ENCODE results near the gene RIGI. TPM values are rescaled to one million over a fixed set of nuclear protein-coding genes. Genes with fewer than 3 reads are reported as not detected.

Gene RIGI
- total and polyA plus RNA-seq, 2 of the 13 experiments (the other 11 are each of a cell fraction or from before 2014, with no cell fraction given) = 3.0 to 8.2 TPM

DNA sequence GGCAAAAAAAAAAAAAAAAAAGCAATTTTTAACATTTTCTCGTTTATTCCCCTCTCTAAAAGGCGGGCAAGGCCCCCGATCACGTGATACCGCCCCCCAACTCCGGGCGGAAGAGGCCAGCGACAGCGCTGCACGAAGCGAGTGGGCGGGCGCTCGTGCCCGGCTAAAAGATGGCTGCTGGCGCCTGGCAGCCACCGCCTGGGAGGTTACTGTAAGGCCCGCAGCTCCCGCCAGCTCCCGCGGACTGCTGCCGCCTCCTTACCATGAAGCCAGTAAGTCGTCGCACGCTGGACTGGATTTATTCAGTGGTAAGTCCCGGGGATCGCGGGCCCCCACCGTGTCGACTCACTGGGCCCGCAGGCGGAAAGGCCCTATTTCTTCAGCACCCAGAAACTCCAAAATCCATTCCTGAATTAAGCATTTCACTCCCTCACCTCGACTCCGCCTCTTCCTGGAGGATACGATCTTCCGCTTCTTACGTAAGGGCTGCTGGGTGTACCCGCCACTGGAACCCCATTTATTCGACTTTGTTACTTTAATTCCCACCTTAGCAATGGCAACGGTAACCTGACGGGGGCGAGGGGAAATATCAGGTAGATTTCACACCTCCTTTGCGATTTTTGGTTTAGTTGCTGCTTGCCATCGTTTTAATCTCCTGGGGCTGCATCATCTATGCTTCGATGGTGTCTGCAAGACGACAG, 26.3 kb upstream of the RIGI start, which contains the start of the genes SMIM27 and TOPORS:
SMIM27 (plus strand) TSS at position 156 of the 701 bp plus-strand sequence; CDS start at position 264, 108 bp downstream.
TOPORS (minus strand) TSS at position 415 of the 701 bp plus-strand sequence; CDS start at position 265, 150 bp downstream.
- DNase-seq (ENCODE audit: low spot score) = peak; percentile 85
- Histone ChIP-seq H3K9me3 (ENCODE audit: low read length) (no peaks in the 10 kb centered on the region), H3K27ac (ENCODE audit: extremely low read length, insufficient read depth, low read length) (peak within 1 kb of the TSS; percentile 96), H3K9ac (ENCODE audit: insufficient read depth, low read depth, low read length) (peak within 1 kb of the TSS; percentile 92), H3K4me2 (ENCODE audit: low read depth, low read length) (peak within 1 kb of the TSS; percentile 84), H3K79me2 (ENCODE audit: insufficient read depth, low read length) (peaks cover 47% of the 10 kb centered on the region), H3K36me3 (replicated peaks in 1 of 2; ENCODE audit: control insufficient read depth in 1 of 2, insufficient read depth in 2 of 2, low read length in 2 of 2) (no peaks in the 10 kb centered on the region), H2AFZ (ENCODE audit: low read length) (peak within 1 kb of the TSS; percentile 87), H3K4me3 (replicated peaks in 1 of 3; ENCODE audit: insufficient read depth in 1 of 3, low read depth in 2 of 3, low read length in 3 of 3) (peak within 1 kb of the TSS; percentile 89 to 91 (median 90)), H3K4me1 (ENCODE audit: insufficient read depth, low read length) (peaks cover 34% of the 10 kb centered on the region), H4K20me1 (ENCODE audit: insufficient read depth, low read length) (peaks cover 23% of the 10 kb centered on the region), H3K27me3 (ENCODE audit: control insufficient read depth in 1 of 2, insufficient read depth in 2 of 2, low read length in 2 of 2) (no peaks in the 10 kb centered on the region; a peak in 1 of 5 replicates)
- intact Hi-C loops (cut with micrococcal nuclease; ENCODE audit: unreplicated experiment) (no loop called here), in situ Hi-C loops (cut with HindIII; ENCODE audit: extremely low pct_ligation_motif_present, low pct_unique_long_range_greater_than_20kb) (no loop called here)
- 1% methylated on average over 30 of the region's 46 CpGs for WGBS (ENCODE audit: low lambda C conversion rate)
- FAIRE-seq = peak; percentile 69
- CTCF ChIA-PET (ENCODE audit: low intra/inter-chr PET ratio, low total read pairs) = no interaction called here
- TSS peak; percentile 78 for BruUV-seq (replicated peaks)
- ATAC-seq = peak; percentile 85
- POLR2A ChIA-PET = interaction anchor here (1.2 to 3.6 kb wide), 4 partner anchors 21 to 472 kb away, joined by 3 to 43 read pairs (median 33); partner anchors contain the start of genes ACO1, NDUFB6 and RIGI
- TF ChIP-seq ZNF652 (CRISPR knock-in tag; IDR thresholded peaks at IDR 0.05; ENCODE audit: borderline replicate concordance, low read depth) (no peak; the same call in 1 of the 2 replicates), ZNF775 (CRISPR knock-in tag; IDR thresholded peaks at IDR 0.05; ENCODE audit: borderline replicate concordance) (peak; percentile 67; the same call in 1 of the 2 replicates), GATA4 (IDR thresholded peaks at IDR 0.05; ENCODE audit: borderline replicate concordance, low read depth) (no peak), MZF1 (CRISPR knock-in tag; IDR thresholded peaks at IDR 0.05; ENCODE audit: borderline replicate concordance) (0 out of 2 replicates have a peak, but pooled peaks have one; percentile 44), ATF2 (CRISPR knock-in tag; IDR thresholded peaks at IDR 0.05) (peak; percentile 66; the same call in 1 of the 2 replicates), ZNF451 (CRISPR knock-in tag; IDR thresholded peaks at IDR 0.05) (0 out of 2 replicates have a peak, but pooled peaks have one; percentile 28), ZNF569 (CRISPR knock-in tag; IDR thresholded peaks at IDR 0.05; ENCODE audit: borderline replicate concordance) (no peak), HNF1B (CRISPR knock-in tag; IDR thresholded peaks at IDR 0.05) (peak; percentile 33; the same call in 1 of the 2 replicates), REPIN1 (CRISPR knock-in tag; IDR thresholded peaks at IDR 0.05; ENCODE audit: borderline replicate concordance, low read depth) (no peak), ZNF768 (CRISPR knock-in tag; IDR thresholded peaks at IDR 0.05) (peak; percentile 60; the same call in 1 of the 2 replicates), KLF6 (CRISPR knock-in tag; IDR thresholded peaks at IDR 0.05) (no peak), HMG20A (CRISPR knock-in tag; IDR thresholded peaks at IDR 0.05; ENCODE audit: borderline replicate concordance) (no peak), TRIM24 (CRISPR knock-in tag; IDR thresholded peaks at IDR 0.05) (no peak), GFI1 (CRISPR knock-in tag; IDR thresholded peaks at IDR 0.05; ENCODE audit: borderline replicate concordance) (no peak; the same call in 1 of the 2 replicates), KLF16 (CRISPR knock-in tag; IDR thresholded peaks at IDR 0.05) (peak in 1 of 2 experiments; percentile 69; a peak in 1 of 4 replicates), KLF15 (CRISPR knock-in tag; IDR thresholded peaks at IDR 0.05; ENCODE audit: borderline replicate concordance) (no peak), ZFAT (CRISPR knock-in tag; conservative IDR thresholded peaks at IDR 0.05) (no peak)
- TF ChIP-seq, protein P1, sequence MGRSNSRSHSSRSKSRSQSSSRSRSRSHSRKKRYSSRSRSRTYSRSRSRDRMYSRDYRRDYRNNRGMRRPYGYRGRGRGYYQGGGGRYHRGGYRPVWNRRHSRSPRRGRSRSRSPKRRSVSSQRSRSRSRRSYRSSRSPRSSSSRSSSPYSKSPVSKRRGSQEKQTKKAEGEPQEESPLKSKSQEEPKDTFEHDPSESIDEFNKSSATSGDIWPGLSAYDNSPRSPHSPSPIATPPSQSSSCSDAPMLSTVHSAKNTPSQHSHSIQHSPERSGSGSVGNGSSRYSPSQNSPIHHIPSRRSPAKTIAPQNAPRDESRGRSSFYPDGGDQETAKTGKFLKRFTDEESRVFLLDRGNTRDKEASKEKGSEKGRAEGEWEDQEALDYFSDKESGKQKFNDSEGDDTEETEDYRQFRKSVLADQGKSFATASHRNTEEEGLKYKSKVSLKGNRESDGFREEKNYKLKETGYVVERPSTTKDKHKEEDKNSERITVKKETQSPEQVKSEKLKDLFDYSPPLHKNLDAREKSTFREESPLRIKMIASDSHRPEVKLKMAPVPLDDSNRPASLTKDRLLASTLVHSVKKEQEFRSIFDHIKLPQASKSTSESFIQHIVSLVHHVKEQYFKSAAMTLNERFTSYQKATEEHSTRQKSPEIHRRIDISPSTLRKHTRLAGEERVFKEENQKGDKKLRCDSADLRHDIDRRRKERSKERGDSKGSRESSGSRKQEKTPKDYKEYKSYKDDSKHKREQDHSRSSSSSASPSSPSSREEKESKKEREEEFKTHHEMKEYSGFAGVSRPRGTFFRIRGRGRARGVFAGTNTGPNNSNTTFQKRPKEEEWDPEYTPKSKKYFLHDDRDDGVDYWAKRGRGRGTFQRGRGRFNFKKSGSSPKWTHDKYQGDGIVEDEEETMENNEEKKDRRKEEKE (IDR thresholded peaks at IDR 0.05) = no peak

Measured in HepG2 (cell line).